ENCODE data around the gene MLXIPL. TPM values are rescaled to one million over a fixed set of nuclear protein-coding genes. Genes with fewer than 3 reads are reported as not detected.
A peak's percentile ranks its signal among the peaks of the same experiment; 100 is the strongest.

Gene MLXIPL
- total and polyA plus RNA-seq, 3 experiments from 2014 or later = not detected

- no peaks in the 10 kb centered on the region for H3K4me1 Mint-ChIP-seq
- H3K27me3 Mint-ChIP-seq = peaks cover 11 to 31% of the 10 kb centered on the region in 2 donors
- Histone ChIP-seq H3K27ac (ENCODE audit: low read depth, low read length) (no peak overlapping the region), H3K36me3 (ENCODE audit: insufficient read depth, low read length) (no peaks in the 10 kb centered on the region), H3K27me3 (ENCODE audit: insufficient read depth, low read length, poor library complexity, severe bottlenecking) (peaks cover 8% of the 10 kb centered on the region), H3K9me3 (ENCODE audit: low read length) (no peaks in the 10 kb centered on the region), H3K4me3 (ENCODE audit: low read length) (no peak overlapping the region), H3K4me1 (ENCODE audit: insufficient read depth, low read length) (no peaks in the 10 kb centered on the region)
- POLR2A ChIA-PET = interaction anchor here (0.6 to 0.8 kb wide), 2 partner anchors 79 to 106 kb away, joined by 3 to 6 read pairs; no protein-coding TSS in a partner anchor
- no peak overlapping the region for H3K4me3 Mint-ChIP-seq
- peak overlapping the region in 1 of 8 donors; percentile 38 for H3K27ac Mint-ChIP-seq
- no peaks in the 10 kb centered on the region for H3K9me3 Mint-ChIP-seq
- DNase-seq = peak; percentile 55 to 78 (median 65)
- no peaks in the 10 kb centered on the region for H3K36me3 Mint-ChIP-seq
- CTCF ChIA-PET = interaction anchor here (0.6 to 7.0 kb wide), 30 partner anchors 9 to 249 kb away, joined by 3 to 104 read pairs (median 5); partner anchors contain the start of genes ABHD11, BAZ1B, STX1A and VPS37D
Observed at GRCh38 chr7:73606801-73607691, 17.3 kb downstream of the MLXIPL start.

- Mint-ChIP-seq H3K27me3 (peaks cover 11 to 28% of the 10 kb centered on the region in 2 donors), H3K4me3 (no peak overlapping the region)
- POLR2A ChIA-PET = interaction anchor here (0.5 to 0.6 kb wide), 2 partner anchors 111 to 817 kb away, joined by 3 to 4 read pairs; no protein-coding TSS in a partner anchor
Observed at GRCh38 chr7:73605601-73606220, 18.6 kb downstream of the MLXIPL start.

GRCh38 chr7:73602721-73603651 is 21.3 kb downstream of the MLXIPL start:
- POLR2A ChIA-PET = no interaction called here
- Histone ChIP-seq H3K4me1 (ENCODE audit: insufficient read depth, low read length) (no peaks in the 10 kb centered on the region), H3K27me3 (ENCODE audit: insufficient read depth, low read length, poor library complexity, severe bottlenecking) (peaks cover 8% of the 10 kb centered on the region), H3K9me3 (ENCODE audit: low read length) (no peaks in the 10 kb centered on the region), H3K4me3 (ENCODE audit: low read length) (no peak overlapping the region), H3K27ac (ENCODE audit: low read depth, low read length) (no peak overlapping the region), H3K36me3 (ENCODE audit: insufficient read depth, low read length) (no peaks in the 10 kb centered on the region)
- no peak for DNase-seq
- H3K27me3 Mint-ChIP-seq = peaks cover 10 to 26% of the 10 kb centered on the region in 2 donors
- no peaks in the 10 kb centered on the region for H3K9me3 Mint-ChIP-seq
- H3K4me1 Mint-ChIP-seq = no peaks in the 10 kb centered on the region
- H3K4me3 Mint-ChIP-seq = no peak overlapping the region
- CTCF ChIA-PET = interaction anchor here (0.9 to 7.0 kb wide), 4 partner anchors 10 to 133 kb away, joined by 3 to 104 read pairs (median 4); partner anchors contain the start of gene ABHD11
- H3K27ac Mint-ChIP-seq = no peak overlapping the region
- no peaks in the 10 kb centered on the region for H3K36me3 Mint-ChIP-seq

More at GRCh38 chr7:73605601-73606220, 18.6 kb downstream of the MLXIPL start:
- H3K9me3 Mint-ChIP-seq = no peaks in the 10 kb centered on the region
- Histone ChIP-seq H3K27me3 (ENCODE audit: insufficient read depth, low read length, poor library complexity, severe bottlenecking) (peaks cover 8% of the 10 kb centered on the region), H3K4me3 (ENCODE audit: low read length) (no peak overlapping the region), H3K27ac (ENCODE audit: low read depth, low read length) (no peak overlapping the region), H3K4me1 (ENCODE audit: insufficient read depth, low read length) (no peaks in the 10 kb centered on the region), H3K9me3 (ENCODE audit: low read length) (no peaks in the 10 kb centered on the region), H3K36me3 (ENCODE audit: insufficient read depth, low read length) (no peaks in the 10 kb centered on the region)
- DNase-seq = no peak
- H3K36me3 Mint-ChIP-seq = no peaks in the 10 kb centered on the region
- CTCF ChIA-PET = interaction anchor here (1.0 to 7.0 kb wide), 11 partner anchors 10 to 251 kb away, joined by 3 to 104 read pairs (median 12); partner anchors contain the start of genes ABHD11 and STX1A
- H3K4me1 Mint-ChIP-seq = no peaks in the 10 kb centered on the region
- H3K27ac Mint-ChIP-seq = no peak overlapping the region

GRCh38 chr7:73599916-73600315 is 24.4 kb downstream of the MLXIPL start:
- Histone ChIP-seq H3K36me3 (ENCODE audit: insufficient read depth, low read length) (no peaks in the 10 kb centered on the region), H3K4me1 (ENCODE audit: insufficient read depth, low read length) (no peaks in the 10 kb centered on the region), H3K4me3 (ENCODE audit: low read length) (no peak overlapping the region), H3K9me3 (ENCODE audit: low read length) (no peaks in the 10 kb centered on the region), H3K27me3 (ENCODE audit: insufficient read depth, low read length, poor library complexity, severe bottlenecking) (no peaks in the 10 kb centered on the region), H3K27ac (ENCODE audit: low read depth, low read length) (no peak overlapping the region)
- no peaks in the 10 kb centered on the region for H3K4me1 Mint-ChIP-seq
- H3K27ac Mint-ChIP-seq = no peak overlapping the region
- no peak for DNase-seq
- H3K4me3 Mint-ChIP-seq = no peak overlapping the region
- no peaks in the 10 kb centered on the region for H3K9me3 Mint-ChIP-seq
- CTCF ChIA-PET = interaction anchor here (1.4 kb wide), 1 partner anchor 125 kb away, joined by 5 read pairs; no protein-coding TSS in a partner anchor
- H3K27me3 Mint-ChIP-seq = peaks cover 16 to 23% of the 10 kb centered on the region in 2 donors
- no peaks in the 10 kb centered on the region for H3K36me3 Mint-ChIP-seq
- POLR2A ChIA-PET = no interaction called here

GRCh38 chr7:73599151-73599882 is 25.0 kb downstream of the MLXIPL start:
- no peak overlapping the region for H3K27ac ChIP-seq (ENCODE audit: low read depth, low read length)
- H3K4me1 Mint-ChIP-seq = no peaks in the 10 kb centered on the region
- ChIA-PET CTCF (no interaction called here), POLR2A (no interaction called here)
- no peaks in the 10 kb centered on the region for H3K27me3 ChIP-seq (ENCODE audit: insufficient read depth, low read length, poor library complexity, severe bottlenecking)
- no peak for DNase-seq
- no peak overlapping the region for H3K4me3 ChIP-seq (ENCODE audit: low read length)
- no peaks in the 10 kb centered on the region for H3K9me3 Mint-ChIP-seq
- no peaks in the 10 kb centered on the region for H3K36me3 Mint-ChIP-seq
- no peaks in the 10 kb centered on the region for H3K4me1 ChIP-seq (ENCODE audit: insufficient read depth, low read length)
- H3K4me3 Mint-ChIP-seq = no peak overlapping the region
- no peak overlapping the region for H3K27ac Mint-ChIP-seq
- no peaks in the 10 kb centered on the region for H3K9me3 ChIP-seq (ENCODE audit: low read length)
- H3K27me3 Mint-ChIP-seq = peaks cover 17 to 23% of the 10 kb centered on the region in 2 donors
- no peaks in the 10 kb centered on the region for H3K36me3 ChIP-seq (ENCODE audit: insufficient read depth, low read length)

GRCh38 chr7:73597978-73598782 is 26.1 kb downstream of the MLXIPL start:
- Histone ChIP-seq H3K4me3 (ENCODE audit: low read length) (no peak overlapping the region), H3K9me3 (ENCODE audit: low read length) (no peaks in the 10 kb centered on the region), H3K4me1 (ENCODE audit: insufficient read depth, low read length) (no peaks in the 10 kb centered on the region), H3K36me3 (ENCODE audit: insufficient read depth, low read length) (no peaks in the 10 kb centered on the region), H3K27ac (ENCODE audit: low read depth, low read length) (no peak overlapping the region), H3K27me3 (ENCODE audit: insufficient read depth, low read length, poor library complexity, severe bottlenecking) (no peaks in the 10 kb centered on the region)
- ChIA-PET CTCF (no interaction called here), POLR2A (no interaction called here)
- Mint-ChIP-seq H3K27me3 (peaks cover 20 to 24% of the 10 kb centered on the region in 2 donors), H3K4me1 (no peaks in the 10 kb centered on the region), H3K36me3 (no peaks in the 10 kb centered on the region), H3K9me3 (no peaks in the 10 kb centered on the region), H3K4me3 (no peak overlapping the region), H3K27ac (peak overlapping the region in 1 of 8 donors; percentile 1)
- no peak for DNase-seq

Data from CD8-positive, alpha-beta memory T cell (primary cell).